Astrocyte (in vitro differentiated cells and primary cell): Measurements from ENCODE around the gene AGRN. TPM values are rescaled to one million over a fixed set of nuclear protein-coding genes. Genes with fewer than 3 reads are reported as not detected.

Experiments
- DNase-seq: peaks from one replicate; pipeline ENCODE4 v3.0.0-alpha.2; 2010; ENCODE audit warnings: low read depth
- FAIRE-seq: peaks from 2 replicates; lab custom pipeline; 2011; peaks lifted over from hg19 to GRCh38; lab: Jason Lieb, UNC
- H2AFZ ChIP-seq: 2 replicates; pipeline ENCODE4 v1.6.0; 2012; ENCODE audit warnings: low read depth, low read length, inconsistent platforms
- H3K27ac ChIP-seq: 2 replicates; pipeline ENCODE4 v1.5.1; 2011; ENCODE audit warnings: low read depth, low read length, inconsistent platforms
- H3K27me3 ChIP-seq: 2 replicates; pipeline ENCODE4 v1.6.0; 2011; ENCODE audit warnings: low read length, inconsistent platforms; ENCODE audit not compliant: insufficient read depth
- H3K36me3 ChIP-seq: 2 replicates; pipeline ENCODE4 v1.5.1; 2011; ENCODE audit warnings: low read length, inconsistent platforms; ENCODE audit not compliant: insufficient read depth
- H3K4me1 ChIP-seq: 2 replicates; pipeline ENCODE4 v1.5.1; 2011; ENCODE audit warnings: low read length, inconsistent platforms; ENCODE audit not compliant: insufficient read depth
- H3K4me2 ChIP-seq: 2 replicates; pipeline ENCODE4 v1.6.0; 2012; ENCODE audit warnings: low read length, inconsistent platforms
- H3K4me3 ChIP-seq: 2 replicates; pipeline ENCODE4 v1.5.1; 2011; ENCODE audit warnings: low read depth, mild to moderate bottlenecking, low read length, inconsistent platforms; ENCODE audit not compliant: insufficient read depth
- H3K79me2 ChIP-seq: 2 replicates; pipeline ENCODE4 v1.6.0; 2012; ENCODE audit warnings: mild to moderate bottlenecking, low read length, inconsistent platforms; ENCODE audit not compliant: insufficient read depth
- H3K9ac ChIP-seq: 2 replicates; pipeline ENCODE4 v1.6.0; 2012; ENCODE audit warnings: mild to moderate bottlenecking, low read length, inconsistent platforms
- H3K9me3 ChIP-seq: 2 replicates; pipeline ENCODE4 v1.5.1; 2012; ENCODE audit warnings: low read depth, mild to moderate bottlenecking, low read length, inconsistent platforms; ENCODE audit not compliant: insufficient read depth
- H4K20me1 ChIP-seq: 2 replicates; pipeline ENCODE4 v1.6.0; 2012; ENCODE audit warnings: low read length, inconsistent platforms; ENCODE audit not compliant: insufficient read depth
- H3K27ac Mint-ChIP-seq: one replicate; pipeline ENCODE4 v1.8.0; 2021; ENCODE audit warnings: mild to moderate bottlenecking, mixed read lengths; ENCODE audit not compliant: unreplicated experiment
- H3K27me3 Mint-ChIP-seq: one replicate; pipeline ENCODE4 v1.8.0; 2021; ENCODE audit warnings: low read depth, mixed read lengths; ENCODE audit not compliant: unreplicated experiment
- H3K36me3 Mint-ChIP-seq: one replicate; pipeline ENCODE4 v1.8.0; 2021; ENCODE audit warnings: low read depth, mixed read lengths; ENCODE audit not compliant: unreplicated experiment
- H3K4me1 Mint-ChIP-seq: one replicate; pipeline ENCODE4 v1.8.0; 2021; ENCODE audit warnings: low read depth, mixed read lengths; ENCODE audit not compliant: unreplicated experiment
- H3K4me3 Mint-ChIP-seq: one replicate; pipeline ENCODE4 v1.8.0; 2021; ENCODE audit warnings: mild to moderate bottlenecking, moderate library complexity, mixed read lengths; ENCODE audit not compliant: unreplicated experiment
- H3K9me3 Mint-ChIP-seq: one replicate; pipeline ENCODE4 v1.8.0; 2021; ENCODE audit warnings: mild to moderate bottlenecking, mixed read lengths; ENCODE audit not compliant: unreplicated experiment
- EZH2 ChIP-seq: IDR thresholded peaks from 2 replicates; pipeline ENCODE4 v1.6.1; 2012; ENCODE audit warnings: mild to moderate bottlenecking, low read length, inconsistent platforms; ENCODE audit not compliant: insufficient read depth
- total RNA-seq: library from RNA; stranded (reverse); gene quantifications from 2 replicates; pipeline ENCODE4 v1.2.1, GENCODE V29; 2021
- TF ChIP-seq, protein P1 (sequence below): IDR thresholded peaks from 2 replicates; pipeline ENCODE4 v1.5.1; 2011; ENCODE audit warnings: low read depth, mild to moderate bottlenecking, inconsistent platforms, low read length, moderate library complexity; ENCODE audit not compliant: insufficient read depth

Gene AGRN
- total RNA-seq, 1 donor from 2014 or later: 589 TPM

DNA sequence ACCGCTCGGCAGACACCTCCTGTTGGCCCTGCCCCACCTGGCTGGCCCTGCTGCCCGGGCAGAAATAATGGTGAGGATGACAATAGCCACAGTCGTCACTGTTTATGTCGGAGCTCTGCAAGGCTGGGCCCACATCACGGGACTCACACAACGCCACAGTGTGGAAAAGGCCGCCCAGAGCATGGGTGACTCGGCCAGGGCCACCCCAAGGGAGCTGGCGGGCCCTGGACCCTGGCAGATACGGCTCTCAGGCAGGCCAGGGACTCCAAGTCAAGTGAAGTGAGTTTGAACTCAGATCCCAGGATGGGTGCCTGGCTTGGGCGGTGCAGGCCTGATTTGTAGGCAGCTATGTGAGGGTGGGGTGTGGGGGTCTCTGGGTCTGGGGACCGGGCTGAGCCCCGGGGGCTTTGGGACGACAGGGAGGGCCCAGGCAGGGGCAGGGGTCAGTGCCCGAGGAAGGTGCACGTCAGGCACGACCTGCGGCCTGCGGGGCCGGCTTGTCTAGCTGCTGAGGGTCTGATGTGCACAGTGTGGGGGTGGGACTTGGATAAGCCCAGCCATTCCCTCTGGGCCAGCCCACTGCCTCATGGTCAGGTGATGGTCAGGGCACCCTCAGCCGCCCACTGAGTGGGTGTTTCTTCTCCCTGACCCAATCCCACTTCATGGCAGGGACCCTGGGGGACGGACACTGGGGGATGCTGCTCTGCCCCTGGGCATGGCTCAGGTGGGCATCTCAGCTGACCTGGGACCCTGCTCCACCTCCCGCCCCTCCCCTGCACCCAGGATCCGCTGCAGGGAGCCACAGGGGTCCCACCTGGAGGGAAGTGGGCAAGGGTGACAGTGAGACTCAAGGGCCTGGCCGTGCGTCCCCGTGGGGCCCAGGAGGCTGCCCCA lies 53.2 kb downstream of the AGRN start:
- DNase-seq (no peak), FAIRE-seq (no peak)
- no peak overlapping the region for H3K27ac ChIP-seq
- Mint-ChIP-seq H3K4me3 (no peak overlapping the region), H3K9me3 (no peaks in the 10 kb centered on the region), H3K27ac (no peak overlapping the region), H3K27me3 (peaks cover 3% of the 10 kb centered on the region), H3K4me1 (peaks cover 3% of the 10 kb centered on the region), H3K36me3 (peaks cover 2% of the 10 kb centered on the region)
- H3K36me3 ChIP-seq: no peaks in the 10 kb centered on the region
- no peaks in the 10 kb centered on the region for H3K9me3 ChIP-seq
- H3K4me2 ChIP-seq: no peak overlapping the region
- H4K20me1 ChIP-seq: no peaks in the 10 kb centered on the region
- H3K27me3 ChIP-seq: no peaks in the 10 kb centered on the region
- no peak overlapping the region for H3K4me3 ChIP-seq
- H3K4me1 ChIP-seq: peaks cover 12% of the 10 kb centered on the region
- no peak overlapping the region for H2AFZ ChIP-seq
- TF ChIP-seq, protein P1, sequence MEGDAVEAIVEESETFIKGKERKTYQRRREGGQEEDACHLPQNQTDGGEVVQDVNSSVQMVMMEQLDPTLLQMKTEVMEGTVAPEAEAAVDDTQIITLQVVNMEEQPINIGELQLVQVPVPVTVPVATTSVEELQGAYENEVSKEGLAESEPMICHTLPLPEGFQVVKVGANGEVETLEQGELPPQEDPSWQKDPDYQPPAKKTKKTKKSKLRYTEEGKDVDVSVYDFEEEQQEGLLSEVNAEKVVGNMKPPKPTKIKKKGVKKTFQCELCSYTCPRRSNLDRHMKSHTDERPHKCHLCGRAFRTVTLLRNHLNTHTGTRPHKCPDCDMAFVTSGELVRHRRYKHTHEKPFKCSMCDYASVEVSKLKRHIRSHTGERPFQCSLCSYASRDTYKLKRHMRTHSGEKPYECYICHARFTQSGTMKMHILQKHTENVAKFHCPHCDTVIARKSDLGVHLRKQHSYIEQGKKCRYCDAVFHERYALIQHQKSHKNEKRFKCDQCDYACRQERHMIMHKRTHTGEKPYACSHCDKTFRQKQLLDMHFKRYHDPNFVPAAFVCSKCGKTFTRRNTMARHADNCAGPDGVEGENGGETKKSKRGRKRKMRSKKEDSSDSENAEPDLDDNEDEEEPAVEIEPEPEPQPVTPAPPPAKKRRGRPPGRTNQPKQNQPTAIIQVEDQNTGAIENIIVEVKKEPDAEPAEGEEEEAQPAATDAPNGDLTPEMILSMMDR: no peak
- no peak for TF ChIP-seq EZH2
- no peaks in the 10 kb centered on the region for H3K79me2 ChIP-seq
- H3K9ac ChIP-seq: no peak overlapping the region

DNA sequence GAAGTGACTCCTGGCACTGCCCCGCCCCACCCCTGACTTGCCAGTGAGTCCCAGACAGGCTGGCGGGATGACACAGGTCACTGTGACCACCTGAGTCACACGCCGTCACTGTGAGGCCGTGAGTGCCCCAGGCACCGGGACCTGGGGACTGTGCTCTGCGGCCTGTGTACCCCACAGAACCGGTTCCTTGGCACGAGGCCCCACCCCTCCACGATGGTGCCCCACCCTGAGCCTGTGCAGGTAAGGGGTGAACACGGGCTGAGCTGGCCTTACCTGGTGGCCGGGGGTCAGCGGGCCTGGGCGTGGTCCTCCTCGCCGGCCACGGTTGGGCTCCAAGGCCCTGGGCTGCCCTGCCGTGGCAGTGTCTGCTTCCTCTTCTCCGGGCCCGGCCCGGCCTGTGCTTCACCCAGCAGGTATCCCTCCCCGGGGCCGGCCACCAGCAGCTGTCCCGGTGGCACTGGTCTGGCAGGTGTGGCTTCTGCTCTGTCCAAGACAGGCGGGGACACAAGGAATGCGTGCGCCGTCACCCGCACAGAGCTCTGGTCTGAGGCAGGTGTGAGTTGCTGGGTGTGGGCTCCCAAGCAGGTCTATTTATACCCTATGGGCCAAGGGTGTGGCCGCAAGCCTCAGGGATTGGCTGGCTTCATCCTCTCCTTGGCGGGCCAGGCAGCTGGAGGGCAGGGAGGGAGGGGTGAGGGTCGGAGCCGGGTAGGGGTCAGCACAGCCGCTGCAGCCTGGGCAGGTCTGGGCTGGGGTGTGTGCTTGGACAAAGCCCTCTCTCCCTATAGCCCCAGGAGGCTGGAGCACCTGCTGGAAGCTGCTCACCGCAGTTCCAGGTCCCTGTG lies 54.0 kb downstream of the AGRN start, which contains the start of gene RNF223:
Gene RNF223, minus strand, starts transcription at position 564 of the 845 bp plus-strand sequence. CDS start 1,740 bp downstream, outside the sequence.
- H3K4me3 Mint-ChIP-seq: no peak within 1 kb of the TSS
- FAIRE-seq: no peak

More for the DNA sequence above, 54.0 kb downstream of the AGRN start, which contains the start of gene RNF223:
- no peak for DNase-seq
- Histone ChIP-seq H3K4me1 (peaks cover 8% of the 10 kb centered on the region), H3K27me3 (no peaks in the 10 kb centered on the region), H3K79me2 (no peaks in the 10 kb centered on the region), H4K20me1 (no peaks in the 10 kb centered on the region), H3K36me3 (no peaks in the 10 kb centered on the region), H3K4me3 (no peak within 1 kb of the TSS), H3K27ac (no peak within 1 kb of the TSS), H2AFZ (no peak within 1 kb of the TSS), H3K9me3 (no peaks in the 10 kb centered on the region), H3K9ac (no peak within 1 kb of the TSS), H3K4me2 (no peak within 1 kb of the TSS)
- Mint-ChIP-seq H3K36me3 (peaks cover 2% of the 10 kb centered on the region), H3K27ac (peak within 1 kb of the TSS; percentile 34), H3K9me3 (no peaks in the 10 kb centered on the region), H3K27me3 (peaks cover 3% of the 10 kb centered on the region), H3K4me1 (no peaks in the 10 kb centered on the region)
- TF ChIP-seq, protein P1: no peak
- TF ChIP-seq EZH2: no peak
